ENCODE measurements around the gene NPIPB6. TPM values are rescaled to one million over a fixed set of nuclear protein-coding genes. Genes with fewer than 3 reads are reported as not detected.
"Not testable (repeated sequence)": the region's sequence is repeated elsewhere in the genome, so short reads cannot be mapped to it uniquely, and the experiment has no call there.

The NPIPB6 gene
- total RNA-seq (2014; rRNA removed; shearing (Covaris generic)) (1.5 TPM in 1 of 2 replicates, not detected in the other), polyA plus RNA-seq (2016; fragmentation: Nextera tagmentation; extraction: Ambion mirVana) (1.8 and 3.0 TPM in 2 replicates)
- long read RNA-seq = 0 reads

- not testable (repeated sequence) for H3K79me2 ChIP-seq (replicated peaks; ENCODE audit: insufficient read depth); H3K27me3 ChIP-seq (ENCODE audit: insufficient read depth); H3K36me3 Mint-ChIP-seq (ENCODE audit: low read depth); H3K4me1 Mint-ChIP-seq; H3K36me3 ChIP-seq (ENCODE audit: insufficient read depth); H3K27me3 Mint-ChIP-seq (ENCODE audit: insufficient read depth, low read depth, poor library complexity); DNase-seq (ENCODE audit: low spot score); H3K9me3 Mint-ChIP-seq; ATAC-seq; H3F3A ChIP-seq (replicated peaks; ENCODE audit: low read depth); H2AFZ ChIP-seq; H3K4me3 ChIP-seq; H4K20me1 ChIP-seq (replicated peaks; ENCODE audit: insufficient read depth); H3K4me1 ChIP-seq (ENCODE audit: insufficient read depth); H3K27ac Mint-ChIP-seq; H3K9me2 ChIP-seq (ENCODE audit: insufficient read depth); H3K4me2 ChIP-seq; H3K27ac ChIP-seq (ENCODE audit: low read depth); H3K4me3 Mint-ChIP-seq
These were observed at the start of gene NPIPB6 for GRCh38 chr16:28363408-28363807. NPIPB6 (minus strand) TSS chr16:28363508; CDS start chr16:28362822, 686 bp downstream.

- H3K4me2 ChIP-seq = 0 out of 2 replicates have a peak within 1 kb of the TSS, but pooled peaks have one; percentile 66
- not testable (repeated sequence) for H3K4me1 ChIP-seq (ENCODE audit: insufficient read depth)
These were observed 40.1 kb upstream of the NPIPB6 start, which contains the start of gene EIF3CL for GRCh38 chr16:28403220-28404072. EIF3CL (minus strand) TSS chr16:28403841; CDS start chr16:28403618, 223 bp downstream.

GRCh38 chr16:28392054-28392453 is 28.7 kb upstream of the NPIPB6 start:
- not testable (repeated sequence) for H3K36me3 ChIP-seq (ENCODE audit: insufficient read depth); H4K20me1 ChIP-seq (replicated peaks; ENCODE audit: insufficient read depth); H3K4me3 Mint-ChIP-seq; H3K27me3 ChIP-seq (ENCODE audit: insufficient read depth); H3K27ac ChIP-seq (ENCODE audit: low read depth); H3K79me2 ChIP-seq (replicated peaks; ENCODE audit: insufficient read depth); H3K4me2 ChIP-seq; ATAC-seq; DNase-seq (ENCODE audit: low spot score); H3K4me1 Mint-ChIP-seq; H3K9me2 ChIP-seq (ENCODE audit: insufficient read depth); H2AFZ ChIP-seq; H3K9me3 Mint-ChIP-seq; H3K27ac Mint-ChIP-seq; H3K4me1 ChIP-seq (ENCODE audit: insufficient read depth); H3K4me3 ChIP-seq; H3F3A ChIP-seq (replicated peaks; ENCODE audit: low read depth); H3K27me3 Mint-ChIP-seq (ENCODE audit: insufficient read depth, low read depth, poor library complexity); H3K36me3 Mint-ChIP-seq (ENCODE audit: low read depth)

More at GRCh38 chr16:28403220-28404072, 40.1 kb upstream of the NPIPB6 start, which contains the start of gene EIF3CL:
- H3K27me3 ChIP-seq (ENCODE audit: insufficient read depth); H3K79me2 ChIP-seq (replicated peaks; ENCODE audit: insufficient read depth); H3K4me1 Mint-ChIP-seq; H3K36me3 ChIP-seq (ENCODE audit: insufficient read depth); H3K9me3 Mint-ChIP-seq; H3F3A ChIP-seq (replicated peaks; ENCODE audit: low read depth); H3K36me3 Mint-ChIP-seq (ENCODE audit: low read depth); H3K27me3 Mint-ChIP-seq (ENCODE audit: insufficient read depth, low read depth, poor library complexity); H2AFZ ChIP-seq; H3K9me2 ChIP-seq (ENCODE audit: insufficient read depth); H4K20me1 ChIP-seq (replicated peaks; ENCODE audit: insufficient read depth); DNase-seq (ENCODE audit: low spot score); H3K27ac ChIP-seq (ENCODE audit: low read depth); H3K27ac Mint-ChIP-seq: not testable (repeated sequence)
- peak; percentile 99 for ATAC-seq
- H3K4me3 ChIP-seq = peak within 1 kb of the TSS; percentile 52
- peak within 1 kb of the TSS; percentile 82 for H3K4me3 Mint-ChIP-seq

- H3K27ac Mint-ChIP-seq; H3K9me2 ChIP-seq (ENCODE audit: insufficient read depth); H3K79me2 ChIP-seq (replicated peaks; ENCODE audit: insufficient read depth); H4K20me1 ChIP-seq (replicated peaks; ENCODE audit: insufficient read depth); H3K4me3 Mint-ChIP-seq; H3K27me3 ChIP-seq (ENCODE audit: insufficient read depth); H2AFZ ChIP-seq; H3K36me3 Mint-ChIP-seq (ENCODE audit: low read depth); H3K9me3 Mint-ChIP-seq; DNase-seq (ENCODE audit: low spot score); H3K4me1 ChIP-seq (ENCODE audit: insufficient read depth); H3K4me2 ChIP-seq; H3K36me3 ChIP-seq (ENCODE audit: insufficient read depth); H3K27me3 Mint-ChIP-seq (ENCODE audit: insufficient read depth, low read depth, poor library complexity); H3K4me1 Mint-ChIP-seq; H3K27ac ChIP-seq (ENCODE audit: low read depth); H3F3A ChIP-seq (replicated peaks; ENCODE audit: low read depth); ATAC-seq; H3K4me3 ChIP-seq: not testable (repeated sequence)
These were observed 19.0 kb upstream of the NPIPB6 start for GRCh38 chr16:28382177-28382867.

- not testable (repeated sequence) for DNase-seq (ENCODE audit: low spot score); ATAC-seq; H3K36me3 Mint-ChIP-seq (ENCODE audit: low read depth); H3K27me3 Mint-ChIP-seq (ENCODE audit: insufficient read depth, low read depth, poor library complexity); H3K4me2 ChIP-seq; H4K20me1 ChIP-seq (replicated peaks; ENCODE audit: insufficient read depth); H3K9me2 ChIP-seq (ENCODE audit: insufficient read depth); H3K4me1 Mint-ChIP-seq; H3K36me3 ChIP-seq (ENCODE audit: insufficient read depth); H3K27me3 ChIP-seq (ENCODE audit: insufficient read depth); H3K4me1 ChIP-seq (ENCODE audit: insufficient read depth); H3K27ac Mint-ChIP-seq; H3K4me3 ChIP-seq; H3K9me3 Mint-ChIP-seq; H3K4me3 Mint-ChIP-seq; H3K27ac ChIP-seq (ENCODE audit: low read depth); H3K79me2 ChIP-seq (replicated peaks; ENCODE audit: insufficient read depth); H2AFZ ChIP-seq; H3F3A ChIP-seq (replicated peaks; ENCODE audit: low read depth)
These were observed 14.5 kb upstream of the NPIPB6 start for GRCh38 chr16:28377822-28378221.

- H3K4me1 Mint-ChIP-seq = not testable (repeated sequence)
These were observed 13.9 kb upstream of the NPIPB6 start for GRCh38 chr16:28377108-28377625.

More at GRCh38 chr16:28377108-28377625, 13.9 kb upstream of the NPIPB6 start:
- H3K27me3 Mint-ChIP-seq (ENCODE audit: insufficient read depth, low read depth, poor library complexity); H3K4me2 ChIP-seq; H3K36me3 ChIP-seq (ENCODE audit: insufficient read depth); H3K9me2 ChIP-seq (ENCODE audit: insufficient read depth); H3K27ac ChIP-seq (ENCODE audit: low read depth); H3K4me3 Mint-ChIP-seq; H3K4me3 ChIP-seq; H3K79me2 ChIP-seq (replicated peaks; ENCODE audit: insufficient read depth); H3F3A ChIP-seq (replicated peaks; ENCODE audit: low read depth); H3K36me3 Mint-ChIP-seq (ENCODE audit: low read depth); H3K27ac Mint-ChIP-seq; H2AFZ ChIP-seq; DNase-seq (ENCODE audit: low spot score); H3K27me3 ChIP-seq (ENCODE audit: insufficient read depth); H3K4me1 ChIP-seq (ENCODE audit: insufficient read depth); H4K20me1 ChIP-seq (replicated peaks; ENCODE audit: insufficient read depth); ATAC-seq; H3K9me3 Mint-ChIP-seq: not testable (repeated sequence)
